Measurements from ENCODE around the gene KXD1.

Gene KXD1

DNA sequence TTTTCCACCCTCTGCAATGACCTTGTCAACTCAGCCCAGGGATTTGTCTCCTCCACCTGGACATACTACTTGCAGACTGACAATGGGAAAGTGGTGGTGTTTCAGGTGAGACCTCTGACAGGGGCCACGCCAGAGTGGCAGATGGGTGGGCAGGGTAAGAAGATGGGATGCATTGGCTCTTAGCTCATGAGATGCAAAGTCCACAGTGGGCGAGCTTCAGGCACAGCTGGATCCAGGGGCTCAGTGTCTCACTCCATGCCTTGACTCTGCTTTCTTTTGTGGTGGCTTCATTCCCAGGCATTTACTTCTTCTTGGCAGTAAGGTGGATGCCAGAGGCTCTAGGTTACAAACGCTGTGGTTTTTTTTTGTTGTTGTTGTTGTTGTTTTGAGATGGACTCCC is 58.4 kb downstream of the KXD1 start:
- DNase-seq, result no peak

DNA sequence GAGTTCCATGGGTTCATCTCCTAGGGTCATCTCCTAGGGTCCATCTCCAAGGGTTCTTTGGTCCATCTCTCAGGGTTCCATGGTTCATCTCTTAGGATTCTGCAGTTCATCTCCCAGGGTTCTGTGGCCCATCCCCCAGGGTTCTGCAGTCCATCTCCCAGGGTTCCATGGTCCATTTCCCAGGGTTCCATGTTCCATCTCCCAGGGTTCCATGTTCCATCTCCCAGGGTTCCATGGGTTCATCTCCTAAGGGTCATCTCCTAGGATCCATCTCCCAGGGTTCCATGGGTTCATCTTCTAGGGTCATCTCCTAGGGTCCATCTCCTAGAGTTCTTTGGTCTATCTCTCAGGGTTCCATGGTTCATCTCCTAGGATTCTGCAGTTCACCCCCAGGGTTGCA is 59.9 kb downstream of the KXD1 start:
- no peak for DNase-seq

DNA sequence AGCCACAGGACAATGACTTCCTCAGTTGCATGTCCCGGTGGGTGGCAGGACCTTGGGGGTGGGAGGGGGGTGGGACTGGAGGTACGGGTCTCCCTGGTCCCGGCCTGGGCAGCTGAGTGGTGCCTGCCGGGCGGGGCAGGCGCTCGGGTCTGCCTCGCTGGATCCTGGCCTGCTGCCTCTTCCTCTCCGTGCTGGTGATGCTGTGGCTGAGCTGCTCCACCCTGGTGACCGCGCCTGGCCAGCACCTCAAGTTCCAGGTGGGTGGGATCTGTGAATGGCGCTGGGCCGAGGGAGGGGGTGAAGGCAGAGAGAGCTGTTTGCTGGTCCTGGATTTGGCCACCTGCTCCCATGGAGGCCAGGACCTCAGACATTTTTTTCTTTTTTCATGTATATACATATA is 60.6 kb downstream of the KXD1 start:
- no peak for DNase-seq
